IPS-18c (cell line): ENCODE data around the gene ATOSA.

Experiments used
- H3K4me3 ChIP-seq: 2 replicates; pipeline ENCODE4 v1.7.0; 2013; ENCODE audit warnings: low read depth, mild to moderate bottlenecking, low read length, moderate library complexity; ENCODE audit not compliant: insufficient read depth
- H3K9me3 ChIP-seq: one replicate; pipeline ENCODE4 v1.6.1; 2013; ENCODE audit warnings: mild to moderate bottlenecking, low read length, moderate library complexity; ENCODE audit not compliant: control insufficient read depth, insufficient read depth

Gene ATOSA

GRCh38 chr15:52667597-52667996 is 11.6 kb downstream of the ATOSA start:
- H3K9me3 ChIP-seq = no peaks in the 10 kb centered on the region

GRCh38 chr15:52663536-52664294 is 15.5 kb downstream of the ATOSA start:
- Histone ChIP-seq H3K9me3 (no peaks in the 10 kb centered on the region), H3K4me3 (no peak overlapping the region)

More at GRCh38 chr15:52667597-52667996, 11.6 kb downstream of the ATOSA start:
- no peak overlapping the region for H3K4me3 ChIP-seq

- Histone ChIP-seq H3K4me3 (no peak overlapping the region), H3K9me3 (no peaks in the 10 kb centered on the region)
Observed at GRCh38 chr15:52661909-52662308, 17.3 kb downstream of the ATOSA start.

- no peak overlapping the region for H3K4me3 ChIP-seq
Observed at GRCh38 chr15:52660192-52660591, 19.0 kb downstream of the ATOSA start.

GRCh38 chr15:52658955-52659354 is 20.2 kb downstream of the ATOSA start:
- Histone ChIP-seq H3K4me3 (no peak overlapping the region), H3K9me3 (no peaks in the 10 kb centered on the region)

More at GRCh38 chr15:52660192-52660591, 19.0 kb downstream of the ATOSA start:
- no peaks in the 10 kb centered on the region for H3K9me3 ChIP-seq

- H3K9me3 ChIP-seq = no peaks in the 10 kb centered on the region
Observed at GRCh38 chr15:52657338-52657737, 21.9 kb downstream of the ATOSA start.

GRCh38 chr15:52656412-52656811 is 22.8 kb downstream of the ATOSA start:
- H3K9me3 ChIP-seq = no peaks in the 10 kb centered on the region

More at GRCh38 chr15:52657338-52657737, 21.9 kb downstream of the ATOSA start:
- H3K4me3 ChIP-seq = no peak overlapping the region

GRCh38 chr15:52653431-52653964 is 25.7 kb downstream of the ATOSA start:
- Histone ChIP-seq H3K4me3 (no peak overlapping the region), H3K9me3 (no peaks in the 10 kb centered on the region)

More at GRCh38 chr15:52656412-52656811, 22.8 kb downstream of the ATOSA start:
- H3K4me3 ChIP-seq = no peak overlapping the region

GRCh38 chr15:52652984-52653383 is 26.2 kb downstream of the ATOSA start:
- Histone ChIP-seq H3K9me3 (no peaks in the 10 kb centered on the region), H3K4me3 (no peak overlapping the region)

- Histone ChIP-seq H3K9me3 (no peaks in the 10 kb centered on the region), H3K4me3 (no peak overlapping the region)
Observed at GRCh38 chr15:52652286-52652685, 26.9 kb downstream of the ATOSA start.

GRCh38 chr15:52651868-52652267 is 27.3 kb downstream of the ATOSA start:
- no peak overlapping the region for H3K4me3 ChIP-seq

GRCh38 chr15:52651114-52651513 is 28.1 kb downstream of the ATOSA start:
- H3K4me3 ChIP-seq = no peak overlapping the region

More at GRCh38 chr15:52651868-52652267, 27.3 kb downstream of the ATOSA start:
- no peaks in the 10 kb centered on the region for H3K9me3 ChIP-seq

GRCh38 chr15:52649686-52650085 is 29.5 kb downstream of the ATOSA start:
- Histone ChIP-seq H3K9me3 (no peaks in the 10 kb centered on the region), H3K4me3 (no peak overlapping the region)

More at GRCh38 chr15:52651114-52651513, 28.1 kb downstream of the ATOSA start:
- H3K9me3 ChIP-seq = no peaks in the 10 kb centered on the region

- Histone ChIP-seq H3K9me3 (no peaks in the 10 kb centered on the region), H3K4me3 (no peak overlapping the region)
Observed at GRCh38 chr15:52645916-52646315, 33.3 kb downstream of the ATOSA start.

GRCh38 chr15:52642386-52643361 is 36.5 kb downstream of the ATOSA start:
- H3K9me3 ChIP-seq = no peaks in the 10 kb centered on the region

GRCh38 chr15:52636459-52636858 is 42.7 kb downstream of the ATOSA start:
- Histone ChIP-seq H3K4me3 (no peak overlapping the region), H3K9me3 (no peaks in the 10 kb centered on the region)

More at GRCh38 chr15:52642386-52643361, 36.5 kb downstream of the ATOSA start:
- H3K4me3 ChIP-seq = no peak overlapping the region

- Histone ChIP-seq H3K9me3 (no peaks in the 10 kb centered on the region), H3K4me3 (no peak overlapping the region)
Observed at GRCh38 chr15:52635908-52636307, 43.3 kb downstream of the ATOSA start.
